B cell (primary cell): ENCODE data around the gene PTPRN2. TPM values are rescaled to one million over a fixed set of nuclear protein-coding genes. Genes with fewer than 3 reads are reported as not detected.

Experiments
- ATAC-seq: fragments of 200-7000 bp; cut with Tn5 transposase; one replicate; pipeline ENCODE4 v1.10.0; 2021; ENCODE audit warnings: low read depth, mild to moderate bottlenecking, moderate number of reproducible peaks, moderate library complexity
- CTCF ChIA-PET: fragments of 350-600 bp; sonication (Branson Sonifier 250); formaldehyde crosslinking; loops from one replicate; lab custom pipeline; 2021; ENCODE audit warnings: antibody characterized with exemption, inconsistent platforms; lab: Charles Lee
- POLR2A ChIA-PET: fragments of 350-600 bp; sonication (Branson Sonifier 250); formaldehyde crosslinking; loops from one replicate; lab custom pipeline; 2021; ENCODE audit warnings: antibody characterized with exemption; lab: Charles Lee
- DNase-seq: peaks from one replicate; pipeline ENCODE4 v3.0.0; 2013
- H2AFZ ChIP-seq: 2 replicates; pipeline ENCODE4 v1.6.1; 2012; ENCODE audit warnings: mild to moderate bottlenecking, low read depth, low read length; ENCODE audit not compliant: insufficient read depth, poor library complexity, severe bottlenecking
- H3K27ac ChIP-seq, 2 donors: 1 replicate in 1 of 2; 2 replicates in 1 of 2; pipeline ENCODE4 v1.5.1; 2012 to 2013; ENCODE audit warnings: low read length in 2 of 2, mild to moderate bottlenecking in 2 of 2, moderate library complexity in 1 of 2
- H3K27me3 ChIP-seq, 4 experiments: fragments of 200-600 bp in 1 of 4; sonication (generic) in 1 of 4; replicated peaks in 1 of 4; 1 replicate in 2 of 4; 2 replicates in 2 of 4; pipeline versions ENCODE4 v1.6.1 to v1.7.0; 2013 to 2016; ENCODE audit warnings: low read length in 3 of 4, mild to moderate bottlenecking in 2 of 4, mixed read lengths in 1 of 4, moderate library complexity in 1 of 4; ENCODE audit not compliant: insufficient read depth in 4 of 4, control insufficient read depth in 3 of 4; ENCODE audit errors: control extremely low read depth in 1 of 4
- H3K36me3 ChIP-seq, 2 experiments: replicated peaks in 1 of 2; 1 replicate in 1 of 2; 2 replicates in 1 of 2; pipeline versions ENCODE4 v1.6.1 to v1.7.1; 2013; ENCODE audit warnings: low read length in 1 of 2; ENCODE audit not compliant: insufficient read depth in 2 of 2, control insufficient read depth in 1 of 2; ENCODE audit errors: control extremely low read depth in 1 of 2, extremely low read depth in 1 of 2
- H3K4me1 ChIP-seq, 2 donors: fragments of 200-600 bp in 1 of 2; sonication (generic) in 1 of 2; 1 replicate in 1 of 2; 2 replicates in 1 of 2; pipeline versions ENCODE4 v1.5.1 to v1.6.1; 2013 to 2017; ENCODE audit warnings: low read length in 2 of 2; ENCODE audit not compliant: control insufficient read depth in 2 of 2, insufficient read depth in 2 of 2
- H3K4me2 ChIP-seq: replicated peaks from 2 replicates; pipeline ENCODE3; 2012; ENCODE audit warnings: mild to moderate bottlenecking, low read depth, low read length; ENCODE audit not compliant: poor library complexity, severe bottlenecking
- H3K4me3 ChIP-seq, 5 experiments: fragments of 200-600 bp in 1 of 5; sonication (generic) in 1 of 5; 1 replicate in 3 of 5; 2 replicates in 2 of 5; pipeline versions ENCODE4 v1.5.1 to v1.7.0; 2011 to 2016; ENCODE audit warnings: low read length in 4 of 5, mild to moderate bottlenecking in 4 of 5, low read depth in 2 of 5, control low read depth in 1 of 5, moderate library complexity in 1 of 5; ENCODE audit not compliant: insufficient read depth in 1 of 5; ENCODE audit errors: control extremely low read depth in 1 of 5, extremely low read depth in 1 of 5
- H3K79me2 ChIP-seq: fragments of 200-600 bp; sonication (generic); one replicate; pipeline ENCODE4 v1.6.0; 2016; ENCODE audit warnings: low read length; ENCODE audit not compliant: control insufficient read depth, insufficient read depth
- H3K9ac ChIP-seq: fragments of 200-600 bp; sonication (generic); 2 replicates; pipeline ENCODE4 v1.6.1; 2017; ENCODE audit warnings: mild to moderate bottlenecking, low read length, moderate library complexity
- H3K9me3 ChIP-seq, 3 donors: one replicate each; pipeline versions ENCODE4 v1.6.1 to v1.7.1; 2013; ENCODE audit warnings: low read length in 2 of 3; ENCODE audit not compliant: control insufficient read depth in 2 of 3, insufficient read depth in 1 of 3; ENCODE audit errors: control extremely low read depth in 1 of 3
- H4K20me1 ChIP-seq: 2 replicates; pipeline ENCODE4 v1.6.0; 2012; ENCODE audit warnings: mild to moderate bottlenecking, low read length; ENCODE audit not compliant: insufficient read depth, control insufficient read depth, poor library complexity, severe bottlenecking
- H3K27ac Mint-ChIP-seq: one replicate; pipeline ENCODE4 v1.8.0; 2021; ENCODE audit warnings: mixed read lengths
- H3K27me3 Mint-ChIP-seq: one replicate; pipeline ENCODE4 v1.8.0; 2021; ENCODE audit warnings: mixed read lengths
- H3K4me1 Mint-ChIP-seq: one replicate; pipeline ENCODE4 v1.8.0; 2021; ENCODE audit warnings: mixed read lengths
- H3K4me3 Mint-ChIP-seq: one replicate; pipeline ENCODE4 v1.8.0; 2021; ENCODE audit warnings: mixed read lengths
- H3K9me3 Mint-ChIP-seq: one replicate; pipeline ENCODE4 v1.8.0; 2022; ENCODE audit warnings: mixed read lengths; ENCODE audit not compliant: insufficient read depth
- EZH2 ChIP-seq: IDR thresholded peaks from 2 replicates; pipeline ENCODE4 v1.6.1; 2012; ENCODE audit warnings: borderline replicate concordance, low read depth, mild to moderate bottlenecking, moderate library complexity, low read length; ENCODE audit not compliant: insufficient read depth, poor library complexity, severe bottlenecking
- WGBS: methylation state at CpG from one replicate; pipeline ENCODE4 v1.1.5; 2013; ENCODE audit warnings: missing lambda C conversion rate; ENCODE audit not compliant: insufficient coverage; 5-methylcytosine and 5-hydroxymethylcytosine counted together
- intact Hi-C: fragments of 100-400 bp; cut with micrococcal nuclease; formaldehyde crosslinking; loops from one replicate; pipeline ENCODE4 v1.10.0; 2022
- polyA plus RNA-seq: library from polyadenylated mRNA; depleted of rRNA; stranded (reverse); fragments of >200 nt; gene quantifications from 2 replicates; pipeline ENCODE4 v1.2.3, GENCODE V29; 2012
- total RNA-seq, 2 donors: library from RNA; stranded (reverse); fragments of 120-200 nt in 1 of 2; gene quantifications; 1 replicate in 1 of 2; 2 replicates in 1 of 2; pipeline versions ENCODE4 v1.2.3 to v1.2.4, GENCODE V29; 2013 to 2022
- TF ChIP-seq, protein P1 (sequence below): fragments of 200-600 bp; IDR thresholded peaks from one replicate; pipeline ENCODE4 v1.8.0; 2022; ENCODE audit warnings: antibody characterized with exemption, mild to moderate bottlenecking

The PTPRN2 gene
- total and polyA plus RNA-seq, 2 donors (not counting 1 experiment from before 2014, with no cell fraction given): 2.0 to 5.0 TPM

DNA sequence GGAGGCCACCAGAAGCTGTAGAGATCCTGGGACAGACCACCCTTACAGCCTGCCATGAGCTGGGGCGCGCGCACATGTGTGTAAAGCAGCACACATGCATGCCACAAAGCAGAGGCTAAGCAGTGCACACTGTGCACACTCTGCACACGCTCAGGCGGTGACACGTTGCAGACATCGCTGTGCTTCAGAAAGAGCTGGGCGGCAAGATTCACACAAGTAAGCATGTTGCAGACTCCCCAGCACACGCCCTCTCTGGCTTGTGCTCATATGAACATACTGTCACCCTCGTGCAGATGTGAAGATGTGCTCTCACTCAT, 772.0 kb downstream of the PTPRN2 start:
- ATAC-seq (no peak), DNase-seq (no peak)
- ChIA-PET CTCF (no interaction called here), POLR2A (no interaction called here)
- no peak overlapping the region for H3K9ac ChIP-seq
- H3K4me1 ChIP-seq: no peaks in the 10 kb centered on the region
- H3K27me3 ChIP-seq: no peaks in the 10 kb centered on the region
- no peak overlapping the region for H3K27ac Mint-ChIP-seq
- H3K4me3 ChIP-seq: no peak overlapping the region
- peaks cover 5% of the 10 kb centered on the region for H3K9me3 Mint-ChIP-seq
- H3K27ac ChIP-seq: no peak overlapping the region
- intact Hi-C loops: no loop called here
- TF ChIP-seq, protein P1, sequence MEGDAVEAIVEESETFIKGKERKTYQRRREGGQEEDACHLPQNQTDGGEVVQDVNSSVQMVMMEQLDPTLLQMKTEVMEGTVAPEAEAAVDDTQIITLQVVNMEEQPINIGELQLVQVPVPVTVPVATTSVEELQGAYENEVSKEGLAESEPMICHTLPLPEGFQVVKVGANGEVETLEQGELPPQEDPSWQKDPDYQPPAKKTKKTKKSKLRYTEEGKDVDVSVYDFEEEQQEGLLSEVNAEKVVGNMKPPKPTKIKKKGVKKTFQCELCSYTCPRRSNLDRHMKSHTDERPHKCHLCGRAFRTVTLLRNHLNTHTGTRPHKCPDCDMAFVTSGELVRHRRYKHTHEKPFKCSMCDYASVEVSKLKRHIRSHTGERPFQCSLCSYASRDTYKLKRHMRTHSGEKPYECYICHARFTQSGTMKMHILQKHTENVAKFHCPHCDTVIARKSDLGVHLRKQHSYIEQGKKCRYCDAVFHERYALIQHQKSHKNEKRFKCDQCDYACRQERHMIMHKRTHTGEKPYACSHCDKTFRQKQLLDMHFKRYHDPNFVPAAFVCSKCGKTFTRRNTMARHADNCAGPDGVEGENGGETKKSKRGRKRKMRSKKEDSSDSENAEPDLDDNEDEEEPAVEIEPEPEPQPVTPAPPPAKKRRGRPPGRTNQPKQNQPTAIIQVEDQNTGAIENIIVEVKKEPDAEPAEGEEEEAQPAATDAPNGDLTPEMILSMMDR: no peak
- no peak for TF ChIP-seq EZH2
- no peak overlapping the region for H2AFZ ChIP-seq
- no peaks in the 10 kb centered on the region for H4K20me1 ChIP-seq
- H3K4me1 Mint-ChIP-seq: no peaks in the 10 kb centered on the region
- no peaks in the 10 kb centered on the region for H3K79me2 ChIP-seq
- H3K36me3 ChIP-seq: no peaks in the 10 kb centered on the region
- no peak overlapping the region for H3K4me3 Mint-ChIP-seq
- no peak overlapping the region for H3K4me2 ChIP-seq
- H3K27me3 Mint-ChIP-seq: no peaks in the 10 kb centered on the region
- 95% methylated on average over 10 of the region's 10 CpGs for WGBS
- peaks cover 0 to 31% (median 0%) of the 10 kb centered on the region in 3 donors for H3K9me3 ChIP-seq

DNA sequence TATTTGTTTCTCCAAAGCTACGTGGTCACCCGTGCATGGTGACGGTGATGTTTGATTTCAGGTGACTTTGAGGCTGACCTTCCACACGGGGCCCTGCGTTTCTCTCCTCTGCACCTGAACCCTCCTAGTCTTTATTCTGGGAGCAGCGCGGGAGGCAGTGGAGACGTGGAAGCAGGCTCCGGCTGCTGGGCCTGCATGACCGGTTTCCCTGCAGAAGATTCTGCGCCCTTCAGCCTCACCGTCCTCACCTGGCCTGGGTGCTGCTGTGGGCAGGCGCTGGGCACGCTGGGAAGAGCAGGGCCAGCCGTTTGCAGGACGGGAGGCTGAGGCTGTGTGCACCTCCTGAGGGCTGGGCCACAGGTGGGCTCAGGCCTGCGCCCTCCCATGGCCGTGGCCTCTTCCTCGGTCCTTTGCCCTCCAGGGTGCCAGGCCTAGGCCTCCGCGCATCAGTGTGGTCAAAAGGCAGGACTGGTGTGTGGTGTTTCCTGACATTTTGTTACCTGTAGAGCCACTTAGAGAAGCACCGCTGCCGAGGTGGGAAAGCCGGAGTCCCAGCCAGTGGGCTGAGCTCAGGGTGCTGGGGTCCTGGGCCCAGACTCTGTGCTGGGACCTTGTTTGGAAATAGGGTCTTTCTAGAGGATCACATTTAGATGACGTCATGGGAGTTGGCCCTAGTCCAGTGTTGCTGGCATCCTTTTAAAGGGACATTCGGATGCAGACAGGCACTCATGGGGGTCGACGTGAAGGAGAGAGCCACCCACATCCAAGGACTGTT, 772.5 kb downstream of the PTPRN2 start:
- H3K4me1 Mint-ChIP-seq: no peaks in the 10 kb centered on the region
- 95% methylated on average over 28 of the region's 28 CpGs for WGBS
- intact Hi-C loops: no loop called here

More for the DNA sequence above, 772.5 kb downstream of the PTPRN2 start:
- ChIA-PET CTCF (no interaction called here), POLR2A (no interaction called here)
- ATAC-seq: no peak
- H2AFZ ChIP-seq: no peak overlapping the region
- Mint-ChIP-seq H3K27ac (no peak overlapping the region), H3K4me3 (no peak overlapping the region), H3K9me3 (peaks cover 5% of the 10 kb centered on the region), H3K27me3 (no peaks in the 10 kb centered on the region)
- H3K9me3 ChIP-seq: peaks cover 0 to 33% (median 0%) of the 10 kb centered on the region in 3 donors
- TF ChIP-seq, protein P1: no peak
- no peak for TF ChIP-seq EZH2
- no peaks in the 10 kb centered on the region for H3K36me3 ChIP-seq
- H3K9ac ChIP-seq: no peak overlapping the region
- no peak for DNase-seq
- no peak overlapping the region for H3K27ac ChIP-seq
- no peak overlapping the region for H3K4me2 ChIP-seq
- H3K79me2 ChIP-seq: no peaks in the 10 kb centered on the region
- no peaks in the 10 kb centered on the region for H4K20me1 ChIP-seq
- H3K4me1 ChIP-seq: no peaks in the 10 kb centered on the region
- no peak overlapping the region for H3K4me3 ChIP-seq
- no peaks in the 10 kb centered on the region for H3K27me3 ChIP-seq
